ENCODE data around the gene HARBI1. TPM values are rescaled to one million over a fixed set of nuclear protein-coding genes. Genes with fewer than 3 reads are reported as not detected.

The HARBI1 gene
- total and polyA plus RNA-seq, 9 of the 15 experiments (the other 6 are each of a cell fraction or from before 2014, with no cell fraction given): 3.5 to 8.4 (median 5.5) TPM

- Histone ChIP-seq H2AFZ (ENCODE audit: low read depth, low read length) (no peak overlapping the region), H3K4me2 (ENCODE audit: insufficient read depth, low read length) (no peak overlapping the region), H4K20me1 (replicated peaks; ENCODE audit: control insufficient read depth, insufficient read depth, low read length) (no peaks in the 10 kb centered on the region), H3K27me3 (ENCODE audit: control insufficient read depth in 2 of 2, insufficient read depth in 2 of 2, low read length in 2 of 2) (no peaks in the 10 kb centered on the region), H3K4me1 (replicated peaks in 1 of 2; ENCODE audit: control insufficient read depth in 2 of 2, insufficient read depth in 2 of 2, low read length in 2 of 2) (no peaks in the 10 kb centered on the region), H3K9me1 (ENCODE audit: control insufficient read depth, insufficient read depth, low read length) (no peaks in the 10 kb centered on the region), H3K9me3 (replicated peaks; ENCODE audit: control insufficient read depth, insufficient read depth, low read depth, low read length) (no peaks in the 10 kb centered on the region), H3K36me3 (ENCODE audit: control insufficient read depth, insufficient read depth, low read length) (peaks cover 33% of the 10 kb centered on the region; the same call in 2 of the 3 replicates), H3K9ac (ENCODE audit: insufficient read depth in 1 of 2, low read depth in 2 of 2, low read length in 2 of 2) (no peak overlapping the region), H3K4me3 (no peak overlapping the region), H3K27ac (ENCODE audit: extremely low read depth, low read depth, low read length) (no peak overlapping the region), H3K79me2 (ENCODE audit: control insufficient read depth, insufficient read depth, low read length) (no peaks in the 10 kb centered on the region)
- in situ Hi-C loops (cut with MboI): no loop called here
- POLR2A ChIA-PET: interaction anchor here (1.0 kb wide), 1 partner anchor 30 kb away, joined by 3 read pairs; no protein-coding TSS in a partner anchor
- intact Hi-C loops (cut with micrococcal nuclease): no loop called here
- no TSS peak for BruUV-seq (replicated peaks)
- ATAC-seq: no peak
- DNase-seq (ENCODE audit: extremely low read depth in 1 of 4, low spot score in 3 of 4): no peak
- CTCF ChIA-PET (ENCODE audit: low intra/inter-chr PET ratio): no interaction called here
- TF ChIP-seq ZNF717 (CRISPR knock-in tag; IDR thresholded peaks at IDR 0.05) (no peak), NFATC3 (IDR thresholded peaks at IDR 0.05) (no peak), RB1 (IDR thresholded peaks at IDR 0.05; ENCODE audit: low read depth) (no peak), ETS2 (tag; IDR thresholded peaks at IDR 0.05; ENCODE audit: borderline replicate concordance, poor library complexity, severe bottlenecking) (no peak), ZNF79 (CRISPR knock-in tag; IDR thresholded peaks at IDR 0.05; ENCODE audit: low read depth) (no peak), KLF10 (CRISPR knock-in tag; IDR thresholded peaks at IDR 0.05) (no peak), ZFP1 (CRISPR knock-in tag; IDR thresholded peaks at IDR 0.05) (no peak), SMAD2 (IDR thresholded peaks at IDR 0.05; ENCODE audit: low read depth, low read length) (no peak)
- TF ChIP-seq, protein P1, sequence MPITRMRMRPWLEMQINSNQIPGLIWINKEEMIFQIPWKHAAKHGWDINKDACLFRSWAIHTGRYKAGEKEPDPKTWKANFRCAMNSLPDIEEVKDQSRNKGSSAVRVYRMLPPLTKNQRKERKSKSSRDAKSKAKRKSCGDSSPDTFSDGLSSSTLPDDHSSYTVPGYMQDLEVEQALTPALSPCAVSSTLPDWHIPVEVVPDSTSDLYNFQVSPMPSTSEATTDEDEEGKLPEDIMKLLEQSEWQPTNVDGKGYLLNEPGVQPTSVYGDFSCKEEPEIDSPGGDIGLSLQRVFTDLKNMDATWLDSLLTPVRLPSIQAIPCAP (CRISPR knock-in tag; IDR thresholded peaks at IDR 0.05; ENCODE audit: borderline replicate concordance): no peak
- no peak for FAIRE-seq
- WGBS (ENCODE audit: insufficient coverage, low coverage, missing lambda C conversion rate): 83% methylated on average over 5 of the region's 5 CpGs
These were observed 18.6 kb upstream of the HARBI1 start for GRCh38 chr11:46635557-46636139.

Measured in K562 (cell line).